Measurements from ENCODE around the gene RBFOX2.

RBFOX2 gene

GRCh38 chr22:35949243-35949642 is 79.4 kb downstream of the RBFOX2 start:
- H3K9me3 ChIP-seq (ENCODE audit: control insufficient read depth in 2 of 2, low read length in 2 of 2) = no peaks in the 10 kb centered on the region
- H3K4me3 ChIP-seq (ENCODE audit: low read length in 2 of 2) = no peak overlapping the region
- no peaks in the 10 kb centered on the region for H3K36me3 ChIP-seq (ENCODE audit: control insufficient read depth in 2 of 2, insufficient read depth in 2 of 2, low read length in 2 of 2)
- no peak overlapping the region for H3K9ac ChIP-seq (ENCODE audit: low read depth in 1 of 2, low read length in 2 of 2)
- no peaks in the 10 kb centered on the region for H3K27me3 ChIP-seq (ENCODE audit: control insufficient read depth in 2 of 2, insufficient read depth in 2 of 2, low read length in 2 of 2)
- no peak overlapping the region for H3K27ac ChIP-seq (ENCODE audit: low read depth in 2 of 2, low read length in 2 of 2)
- no peaks in the 10 kb centered on the region for H3K4me1 ChIP-seq (ENCODE audit: control insufficient read depth in 2 of 2, insufficient read depth in 2 of 2, low read length in 2 of 2)

GRCh38 chr22:35947794-35948425 is 80.7 kb downstream of the RBFOX2 start:
- Histone ChIP-seq H3K9me3 (ENCODE audit: control insufficient read depth in 2 of 2, low read length in 2 of 2) (no peaks in the 10 kb centered on the region), H3K27me3 (ENCODE audit: control insufficient read depth in 2 of 2, insufficient read depth in 2 of 2, low read length in 2 of 2) (no peaks in the 10 kb centered on the region), H3K4me1 (ENCODE audit: control insufficient read depth in 2 of 2, insufficient read depth in 2 of 2, low read length in 2 of 2) (no peaks in the 10 kb centered on the region), H3K9ac (ENCODE audit: low read depth in 1 of 2, low read length in 2 of 2) (no peak overlapping the region), H3K36me3 (ENCODE audit: control insufficient read depth in 2 of 2, insufficient read depth in 2 of 2, low read length in 2 of 2) (no peaks in the 10 kb centered on the region), H3K4me3 (ENCODE audit: low read length in 2 of 2) (no peak overlapping the region), H3K27ac (ENCODE audit: low read depth in 2 of 2, low read length in 2 of 2) (no peak overlapping the region)

- H3K27ac ChIP-seq (ENCODE audit: low read depth in 2 of 2, low read length in 2 of 2) = no peak overlapping the region
- H3K9me3 ChIP-seq (ENCODE audit: control insufficient read depth in 2 of 2, low read length in 2 of 2) = no peaks in the 10 kb centered on the region
- H3K36me3 ChIP-seq (ENCODE audit: control insufficient read depth in 2 of 2, insufficient read depth in 2 of 2, low read length in 2 of 2) = no peaks in the 10 kb centered on the region
- no peak overlapping the region for H3K9ac ChIP-seq (ENCODE audit: low read depth in 1 of 2, low read length in 2 of 2)
- H3K27me3 ChIP-seq (ENCODE audit: control insufficient read depth in 2 of 2, insufficient read depth in 2 of 2, low read length in 2 of 2) = no peaks in the 10 kb centered on the region
- H3K4me1 ChIP-seq (ENCODE audit: control insufficient read depth in 2 of 2, insufficient read depth in 2 of 2, low read length in 2 of 2) = no peaks in the 10 kb centered on the region
- no peak overlapping the region for H3K4me3 ChIP-seq (ENCODE audit: low read length in 2 of 2)
Observed at GRCh38 chr22:35944458-35944857, 84.2 kb downstream of the RBFOX2 start.

GRCh38 chr22:35940166-35940565 is 88.5 kb downstream of the RBFOX2 start:
- no peak overlapping the region for H3K9ac ChIP-seq (ENCODE audit: low read depth in 1 of 2, low read length in 2 of 2)
- no peak overlapping the region for H3K27ac ChIP-seq (ENCODE audit: low read depth in 2 of 2, low read length in 2 of 2)
- H3K9me3 ChIP-seq (ENCODE audit: control insufficient read depth in 2 of 2, low read length in 2 of 2) = no peaks in the 10 kb centered on the region
- H3K4me1 ChIP-seq (ENCODE audit: control insufficient read depth in 2 of 2, insufficient read depth in 2 of 2, low read length in 2 of 2) = no peaks in the 10 kb centered on the region
- H3K36me3 ChIP-seq (ENCODE audit: control insufficient read depth in 2 of 2, insufficient read depth in 2 of 2, low read length in 2 of 2) = peaks cover 0 to 4% of the 10 kb centered on the region in 2 donors
- H3K4me3 ChIP-seq (ENCODE audit: low read length in 2 of 2) = no peak overlapping the region
- H3K27me3 ChIP-seq (ENCODE audit: control insufficient read depth in 2 of 2, insufficient read depth in 2 of 2, low read length in 2 of 2) = no peaks in the 10 kb centered on the region

- no peaks in the 10 kb centered on the region for H3K4me1 ChIP-seq (ENCODE audit: control insufficient read depth in 2 of 2, insufficient read depth in 2 of 2, low read length in 2 of 2)
- H3K36me3 ChIP-seq (ENCODE audit: control insufficient read depth in 2 of 2, insufficient read depth in 2 of 2, low read length in 2 of 2) = peaks cover 0 to 4% of the 10 kb centered on the region in 2 donors
- H3K9me3 ChIP-seq (ENCODE audit: control insufficient read depth in 2 of 2, low read length in 2 of 2) = no peaks in the 10 kb centered on the region
- no peaks in the 10 kb centered on the region for H3K27me3 ChIP-seq (ENCODE audit: control insufficient read depth in 2 of 2, insufficient read depth in 2 of 2, low read length in 2 of 2)
- no peak overlapping the region for H3K27ac ChIP-seq (ENCODE audit: low read depth in 2 of 2, low read length in 2 of 2)
- H3K4me3 ChIP-seq (ENCODE audit: low read length in 2 of 2) = no peak overlapping the region
- H3K9ac ChIP-seq (ENCODE audit: low read depth in 1 of 2, low read length in 2 of 2) = no peak overlapping the region
Observed at GRCh38 chr22:35938226-35938625, 90.4 kb downstream of the RBFOX2 start.

GRCh38 chr22:35930933-35931332 is 97.7 kb downstream of the RBFOX2 start:
- Histone ChIP-seq H3K36me3 (ENCODE audit: control insufficient read depth in 2 of 2, insufficient read depth in 2 of 2, low read length in 2 of 2) (peaks cover 0 to 1% of the 10 kb centered on the region in 2 donors), H3K27me3 (ENCODE audit: control insufficient read depth in 2 of 2, insufficient read depth in 2 of 2, low read length in 2 of 2) (no peaks in the 10 kb centered on the region), H3K4me1 (ENCODE audit: control insufficient read depth in 2 of 2, insufficient read depth in 2 of 2, low read length in 2 of 2) (no peaks in the 10 kb centered on the region), H3K4me3 (ENCODE audit: low read length in 2 of 2) (no peak overlapping the region), H3K27ac (ENCODE audit: low read depth in 2 of 2, low read length in 2 of 2) (no peak overlapping the region), H3K9me3 (ENCODE audit: control insufficient read depth in 2 of 2, low read length in 2 of 2) (no peaks in the 10 kb centered on the region), H3K9ac (ENCODE audit: low read depth in 1 of 2, low read length in 2 of 2) (no peak overlapping the region)

- no peak overlapping the region for H3K4me3 ChIP-seq (ENCODE audit: low read length in 2 of 2)
- H3K4me1 ChIP-seq (ENCODE audit: control insufficient read depth in 2 of 2, insufficient read depth in 2 of 2, low read length in 2 of 2) = no peaks in the 10 kb centered on the region
- no peak overlapping the region for H3K9ac ChIP-seq (ENCODE audit: low read depth in 1 of 2, low read length in 2 of 2)
- no peaks in the 10 kb centered on the region for H3K36me3 ChIP-seq (ENCODE audit: control insufficient read depth in 2 of 2, insufficient read depth in 2 of 2, low read length in 2 of 2)
- no peak overlapping the region for H3K27ac ChIP-seq (ENCODE audit: low read depth in 2 of 2, low read length in 2 of 2)
- H3K9me3 ChIP-seq (ENCODE audit: control insufficient read depth in 2 of 2, low read length in 2 of 2) = no peaks in the 10 kb centered on the region
- H3K27me3 ChIP-seq (ENCODE audit: control insufficient read depth in 2 of 2, insufficient read depth in 2 of 2, low read length in 2 of 2) = no peaks in the 10 kb centered on the region
Observed at GRCh38 chr22:35928285-35928798, 100.3 kb downstream of the RBFOX2 start.

- no peak overlapping the region for H3K9ac ChIP-seq (ENCODE audit: low read depth in 1 of 2, low read length in 2 of 2)
- peaks cover 0 to 12% of the 10 kb centered on the region in 2 donors for H3K4me1 ChIP-seq (ENCODE audit: control insufficient read depth in 2 of 2, insufficient read depth in 2 of 2, low read length in 2 of 2)
- no peak overlapping the region for H3K4me3 ChIP-seq (ENCODE audit: low read length in 2 of 2)
- H3K36me3 ChIP-seq (ENCODE audit: control insufficient read depth in 2 of 2, insufficient read depth in 2 of 2, low read length in 2 of 2) = no peaks in the 10 kb centered on the region
- no peak overlapping the region for H3K27ac ChIP-seq (ENCODE audit: low read depth in 2 of 2, low read length in 2 of 2)
- H3K9me3 ChIP-seq (ENCODE audit: control insufficient read depth in 2 of 2, low read length in 2 of 2) = no peaks in the 10 kb centered on the region
- H3K27me3 ChIP-seq (ENCODE audit: control insufficient read depth in 2 of 2, insufficient read depth in 2 of 2, low read length in 2 of 2) = no peaks in the 10 kb centered on the region
Observed at GRCh38 chr22:35923026-35923425, 105.6 kb downstream of the RBFOX2 start.

- Histone ChIP-seq H3K4me1 (ENCODE audit: control insufficient read depth in 2 of 2, insufficient read depth in 2 of 2, low read length in 2 of 2) (peaks cover 0 to 12% of the 10 kb centered on the region in 2 donors), H3K27me3 (ENCODE audit: control insufficient read depth in 2 of 2, insufficient read depth in 2 of 2, low read length in 2 of 2) (no peaks in the 10 kb centered on the region), H3K36me3 (ENCODE audit: control insufficient read depth in 2 of 2, insufficient read depth in 2 of 2, low read length in 2 of 2) (no peaks in the 10 kb centered on the region), H3K9ac (ENCODE audit: low read depth in 1 of 2, low read length in 2 of 2) (no peak overlapping the region), H3K27ac (ENCODE audit: low read depth in 2 of 2, low read length in 2 of 2) (no peak overlapping the region), H3K9me3 (ENCODE audit: control insufficient read depth in 2 of 2, low read length in 2 of 2) (no peaks in the 10 kb centered on the region), H3K4me3 (ENCODE audit: low read length in 2 of 2) (no peak overlapping the region)
Observed at GRCh38 chr22:35921777-35922176, 106.8 kb downstream of the RBFOX2 start.

GRCh38 chr22:35921044-35921443 is 107.6 kb downstream of the RBFOX2 start:
- Histone ChIP-seq H3K36me3 (ENCODE audit: control insufficient read depth in 2 of 2, insufficient read depth in 2 of 2, low read length in 2 of 2) (no peaks in the 10 kb centered on the region), H3K27me3 (ENCODE audit: control insufficient read depth in 2 of 2, insufficient read depth in 2 of 2, low read length in 2 of 2) (no peaks in the 10 kb centered on the region), H3K27ac (ENCODE audit: low read depth in 2 of 2, low read length in 2 of 2) (no peak overlapping the region), H3K9ac (ENCODE audit: low read depth in 1 of 2, low read length in 2 of 2) (no peak overlapping the region), H3K4me3 (ENCODE audit: low read length in 2 of 2) (no peak overlapping the region), H3K9me3 (ENCODE audit: control insufficient read depth in 2 of 2, low read length in 2 of 2) (no peaks in the 10 kb centered on the region), H3K4me1 (ENCODE audit: control insufficient read depth in 2 of 2, insufficient read depth in 2 of 2, low read length in 2 of 2) (peaks cover 0 to 14% of the 10 kb centered on the region in 2 donors)
